ENCODE results near the gene ETS1. TPM values are rescaled to one million over a fixed set of nuclear protein-coding genes. Genes with fewer than 3 reads are reported as not detected.

ETS1 gene
- polyA plus RNA-seq, 1 donor from 2014 or later = 0.42 TPM

- no peaks in the 10 kb centered on the region for H3K9me3 ChIP-seq (ENCODE audit: low read length)
- H3K27me3 ChIP-seq (ENCODE audit: insufficient read depth, low read depth, low read length) = no peaks in the 10 kb centered on the region
- H3K4me2 ChIP-seq (ENCODE audit: low read length) = no peak overlapping the region
- no peak overlapping the region for H2AFZ ChIP-seq (ENCODE audit: low read depth, low read length)
- H3K36me3 ChIP-seq (ENCODE audit: insufficient read depth, low read length) = no peaks in the 10 kb centered on the region
- no peak overlapping the region for H3K27ac ChIP-seq (ENCODE audit: low read length)
- H3F3A ChIP-seq (ENCODE audit: insufficient read depth, low read length, poor library complexity, severe bottlenecking) = no peaks in the 10 kb centered on the region
- no peaks in the 10 kb centered on the region for H3K79me2 ChIP-seq (replicated peaks; ENCODE audit: insufficient read depth, low read length)
- TF ChIP-seq POLR2AphosphoS5 (IDR thresholded peaks at IDR 0.05) = no peak
- no peaks in the 10 kb centered on the region for H4K20me1 ChIP-seq (ENCODE audit: insufficient read depth)
- no peaks in the 10 kb centered on the region for H3K9me2 ChIP-seq (ENCODE audit: insufficient read depth, low read length)
- no peak overlapping the region for H3K4me3 ChIP-seq (ENCODE audit: low read length)
- no peak overlapping the region for H3K9ac ChIP-seq (ENCODE audit: low read length)
Measured at GRCh38 chr11:128493570-128493965, 93.8 kb downstream of the ETS1 start.

- Histone ChIP-seq H3K27ac (ENCODE audit: low read length) (no peak overlapping the region), H3K9me3 (ENCODE audit: low read length) (no peaks in the 10 kb centered on the region), H2AFZ (ENCODE audit: low read depth, low read length) (no peak overlapping the region), H3K79me2 (replicated peaks; ENCODE audit: insufficient read depth, low read length) (no peaks in the 10 kb centered on the region), H3K36me3 (ENCODE audit: insufficient read depth, low read length) (no peaks in the 10 kb centered on the region), H3K4me2 (ENCODE audit: low read length) (no peak overlapping the region), H3K9me2 (ENCODE audit: insufficient read depth, low read length) (no peaks in the 10 kb centered on the region), H4K20me1 (ENCODE audit: insufficient read depth) (no peaks in the 10 kb centered on the region), H3K4me3 (ENCODE audit: low read length) (no peak overlapping the region), H3F3A (ENCODE audit: insufficient read depth, low read length, poor library complexity, severe bottlenecking) (no peaks in the 10 kb centered on the region), H3K27me3 (ENCODE audit: insufficient read depth, low read depth, low read length) (no peaks in the 10 kb centered on the region), H3K9ac (ENCODE audit: low read length) (no peak overlapping the region)
- TF ChIP-seq MXI1 (conservative IDR thresholded peaks at IDR 0.05; ENCODE audit: poor library complexity, severe bottlenecking) (no peak), POLR2AphosphoS5 (IDR thresholded peaks at IDR 0.05) (no peak), CTCF (IDR thresholded peaks at IDR 0.05; ENCODE audit: poor library complexity, severe bottlenecking) (no peak), REST (IDR thresholded peaks at IDR 0.05; ENCODE audit: borderline replicate concordance) (no peak), EZH2 (IDR thresholded peaks at IDR 0.05; ENCODE audit: borderline replicate concordance, insufficient read depth, low read length, poor library complexity, severe bottlenecking) (no peak), TAF1 (IDR thresholded peaks at IDR 0.05; ENCODE audit: low read depth) (no peak), SMC3 (conservative IDR thresholded peaks at IDR 0.05; ENCODE audit: poor library complexity) (no peak), RAD21 (conservative IDR thresholded peaks at IDR 0.05) (no peak), EP300 (conservative IDR thresholded peaks at IDR 0.05; ENCODE audit: poor library complexity, severe bottlenecking) (no peak)
Measured at GRCh38 chr11:128492903-128493569, 94.3 kb downstream of the ETS1 start.
